Endothelial cell (in vitro differentiated cells): ENCODE measurements around the gene ISG20. TPM values are rescaled to one million over a fixed set of nuclear protein-coding genes. Genes with fewer than 3 reads are reported as not detected.

Source experiments
- DNase-seq: peaks from one replicate; pipeline ENCODE4 v3.0.0; 2021; ENCODE audit warnings: low spot score
- H3K27ac Mint-ChIP-seq: one replicate; pipeline ENCODE4 v1.8.0; 2021; ENCODE audit warnings: mixed read lengths, inconsistent platforms; ENCODE audit not compliant: unreplicated experiment
- H3K27me3 Mint-ChIP-seq: one replicate; pipeline ENCODE4 v1.8.0; 2021; ENCODE audit warnings: mild to moderate bottlenecking, moderate library complexity, mixed read lengths, inconsistent platforms; ENCODE audit not compliant: unreplicated experiment
- H3K36me3 Mint-ChIP-seq: one replicate; pipeline ENCODE4 v1.8.0; 2021; ENCODE audit warnings: mild to moderate bottlenecking, low read depth, mixed read lengths, inconsistent platforms; ENCODE audit not compliant: unreplicated experiment
- H3K4me1 Mint-ChIP-seq: one replicate; pipeline ENCODE4 v1.8.0; 2021; ENCODE audit warnings: mild to moderate bottlenecking, mixed read lengths, inconsistent platforms; ENCODE audit not compliant: unreplicated experiment
- H3K4me3 Mint-ChIP-seq: one replicate; pipeline ENCODE4 v1.8.0; 2021; ENCODE audit warnings: mild to moderate bottlenecking, mixed read lengths, inconsistent platforms; ENCODE audit not compliant: unreplicated experiment
- H3K9me3 Mint-ChIP-seq: one replicate; pipeline ENCODE4 v1.8.0; 2021; ENCODE audit warnings: mixed read lengths, inconsistent platforms; ENCODE audit not compliant: unreplicated experiment
- CTCF ChIP-seq: fragments of 200-600 bp; sonication (generic); IDR thresholded peaks from one replicate; pipeline ENCODE4 v1.5.0; 2021; ENCODE audit warnings: antibody characterized with exemption; ENCODE audit not compliant: unreplicated experiment
- microRNA-seq: library from miRNA; unstranded; fragments of <30 nt; microRNA quantifications from one replicate; pipeline ENCODE4, GENCODE V29; 2020; ENCODE audit not compliant: unreplicated experiment
- total RNA-seq: library from RNA; stranded (reverse); fragmentation: NEBNext Ultra II Directional; extraction: Animal tissue kit (Norgen Biotek cat#: 25700); gene quantifications from one replicate; pipeline ENCODE4 v1.2.1, GENCODE V29; 2021; ENCODE audit not compliant: unreplicated experiment

The ISG20 gene
- total RNA-seq, 1 donor from 2014 or later, result 6.6 TPM

- H3K27ac Mint-ChIP-seq, result no peak overlapping the region
- H3K27me3 Mint-ChIP-seq, result peaks cover 9% of the 10 kb centered on the region
- H3K9me3 Mint-ChIP-seq, result no peaks in the 10 kb centered on the region
- no peaks in the 10 kb centered on the region for H3K36me3 Mint-ChIP-seq
- H3K4me1 Mint-ChIP-seq, result peaks cover 8% of the 10 kb centered on the region
- TF ChIP-seq CTCF, result no peak
- no peak overlapping the region for H3K4me3 Mint-ChIP-seq
- no peak for DNase-seq
Measured at GRCh38 chr15:88703533-88703932, 64.7 kb downstream of the ISG20 start.

- Mint-ChIP-seq H3K27ac (no peak overlapping the region), H3K27me3 (peaks cover 9% of the 10 kb centered on the region), H3K4me1 (peaks cover 11% of the 10 kb centered on the region), H3K9me3 (no peaks in the 10 kb centered on the region), H3K36me3 (peaks cover 3% of the 10 kb centered on the region), H3K4me3 (peak overlapping the region; percentile 57)
- no peak for DNase-seq
- TF ChIP-seq CTCF, result no peak
Measured at GRCh38 chr15:88704791-88705768, 66.3 kb downstream of the ISG20 start.

- TF ChIP-seq CTCF, result no peak
- peaks cover 3% of the 10 kb centered on the region for H3K36me3 Mint-ChIP-seq
- peaks cover 11% of the 10 kb centered on the region for H3K4me1 Mint-ChIP-seq
- H3K4me3 Mint-ChIP-seq, result no peak overlapping the region
- no peak overlapping the region for H3K27ac Mint-ChIP-seq
- peaks cover 9% of the 10 kb centered on the region for H3K27me3 Mint-ChIP-seq
- no peak for DNase-seq
- no peaks in the 10 kb centered on the region for H3K9me3 Mint-ChIP-seq
Measured at GRCh38 chr15:88705769-88706165, 67.0 kb downstream of the ISG20 start.

Small RNA genes within 50 kb of the gene (microRNA-seq; reads per million reads assigned to microRNA genes)
- gene MIR1179 (0.77 reads per million, percentile 4 among the genes with 10 or more reads in this experiment), gene MIR3529 (not detected), gene MIR7-2 (not detected)

Other genes starting within 250 kb of the ISG20 start
- 21.2 TPM for gene MRPL46, start 171.6 kb upstream of the ISG20 start, total RNA-seq
- 42.9 TPM for gene MRPS11, start 171.3 kb upstream of the ISG20 start, total RNA-seq
- gene DET1, start 92.3 kb upstream of the ISG20 start, total RNA-seq, result 4.4 TPM
- gene AEN, start 17.7 kb upstream of the ISG20 start, total RNA-seq, result 31.5 TPM
- 0.03 TPM for gene ACAN, start 164.4 kb downstream of the ISG20 start, total RNA-seq